ENCODE measurements around the gene HAUS8.
"Not testable (repeated sequence)": the region's sequence is repeated elsewhere in the genome, so short reads cannot be mapped to it uniquely, and the experiment has no call there.

HAUS8 gene

GRCh38 chr19:17101686-17102628 lies 26.7 kb upstream of the HAUS8 start:
- no peak for DNase-seq

- DNase-seq: no peak
Observed at GRCh38 chr19:17098326-17098725, 23.1 kb upstream of the HAUS8 start.

GRCh38 chr19:17097593-17098126 lies 22.4 kb upstream of the HAUS8 start:
- DNase-seq: no peak

- no peak for DNase-seq
Observed at GRCh38 chr19:17095141-17095919, 20.1 kb upstream of the HAUS8 start.

- DNase-seq: not testable (repeated sequence)
Observed at GRCh38 chr19:17094694-17095093, 19.4 kb upstream of the HAUS8 start.

GRCh38 chr19:17092696-17093095 lies 17.4 kb upstream of the HAUS8 start:
- DNase-seq: no peak

- DNase-seq: no peak
Observed at GRCh38 chr19:17091758-17092333, 16.6 kb upstream of the HAUS8 start.

- DNase-seq: no peak
Observed at GRCh38 chr19:17090583-17090982, 15.3 kb upstream of the HAUS8 start.

- no peak for DNase-seq
Observed at GRCh38 chr19:17088552-17088951, 13.3 kb upstream of the HAUS8 start.

- DNase-seq: no peak
Observed at GRCh38 chr19:17086834-17087233, 11.6 kb upstream of the HAUS8 start.

GRCh38 chr19:17086120-17086519 lies 10.9 kb upstream of the HAUS8 start:
- peak; percentile 82 for DNase-seq

- DNase-seq: no peak
Observed at GRCh38 chr19:17081672-17082630, 6.7 kb upstream of the HAUS8 start.

- no peak for DNase-seq
Observed at GRCh38 chr19:17080440-17080801, 5.2 kb upstream of the HAUS8 start.

GRCh38 chr19:17079710-17080439 lies 4.6 kb upstream of the HAUS8 start:
- DNase-seq: peak; percentile 81

- peak; percentile 57 for DNase-seq
Observed at GRCh38 chr19:17078920-17079709, 3.9 kb upstream of the HAUS8 start.

GRCh38 chr19:17078036-17078919 lies 3.0 kb upstream of the HAUS8 start:
- no peak for DNase-seq

GRCh38 chr19:17077447-17078028 lies 2.3 kb upstream of the HAUS8 start:
- no peak for DNase-seq

GRCh38 chr19:17076543-17076991 lies 1.3 kb upstream of the HAUS8 start:
- no peak for DNase-seq
